Measurements from ENCODE around the gene ITPKA. TPM values are rescaled to one million over a fixed set of nuclear protein-coding genes. Genes with fewer than 3 reads are reported as not detected.
A peak's percentile ranks its signal among the peaks of the same experiment; 100 is the strongest.

The ITPKA gene
- total RNA-seq, 1 donor from 2014 or later = 0.16 TPM

DNA sequence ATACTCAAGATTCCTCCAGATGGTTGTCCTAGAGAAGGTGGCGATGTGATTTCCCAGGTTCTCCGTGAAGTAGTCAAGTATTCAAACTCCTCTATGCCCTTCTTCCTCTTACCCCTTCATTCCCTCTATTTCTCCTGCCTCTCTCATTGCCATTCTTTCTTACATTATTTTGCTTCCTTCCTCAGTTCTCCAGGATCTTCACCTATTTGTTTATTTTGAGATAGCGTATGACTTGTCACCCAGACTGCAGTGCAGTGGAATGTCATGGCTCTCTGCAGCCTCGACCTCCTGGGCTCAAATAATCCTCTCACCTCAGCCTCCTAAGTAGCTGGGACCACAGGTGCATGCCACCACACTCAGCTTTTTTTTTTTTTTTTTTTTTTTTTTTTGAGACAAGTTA is 1.8 kb upstream of the ITPKA start:
- ATAC-seq = no peak

DNA sequence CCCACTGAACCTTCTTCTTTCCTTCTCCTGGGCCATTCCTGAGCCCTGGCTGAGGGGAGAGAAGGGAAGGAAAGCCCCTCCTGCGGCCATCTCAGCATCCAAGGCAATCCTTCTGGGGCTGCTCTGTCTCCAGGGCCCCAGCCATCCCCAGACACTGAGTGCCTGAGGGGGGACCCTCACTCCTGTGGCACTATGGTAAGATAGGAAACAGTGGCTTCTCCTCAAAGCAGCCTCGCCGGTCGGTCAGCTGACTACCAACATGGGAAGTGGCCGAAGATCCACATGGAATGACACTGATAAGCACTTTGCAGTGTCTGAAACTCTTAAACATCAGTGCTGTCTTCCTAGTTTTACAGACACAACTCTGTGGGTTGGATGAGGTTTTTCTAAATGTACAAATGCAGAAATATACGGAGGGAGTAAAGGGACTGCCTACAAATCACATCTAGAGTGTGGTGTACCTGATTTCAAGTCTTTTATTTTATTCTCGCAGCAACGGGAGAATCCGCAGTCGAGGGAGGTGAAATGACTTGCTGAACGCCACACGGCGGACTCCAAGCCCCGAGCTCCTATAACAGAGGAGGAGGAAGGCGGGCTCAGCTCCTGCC is 973 bp upstream of the ITPKA start:
- ATAC-seq = no peak

DNA sequence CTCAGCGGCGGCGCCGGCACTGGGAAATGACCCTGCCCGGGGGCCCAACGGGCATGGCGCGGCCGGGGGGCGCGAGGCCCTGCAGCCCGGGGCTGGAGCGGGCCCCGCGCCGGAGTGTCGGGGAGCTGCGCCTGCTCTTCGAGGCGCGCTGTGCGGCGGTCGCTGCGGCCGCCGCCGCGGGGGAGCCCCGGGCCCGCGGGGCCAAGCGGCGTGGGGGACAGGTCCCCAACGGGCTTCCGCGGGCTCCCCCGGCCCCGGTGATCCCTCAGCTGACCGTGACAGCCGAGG is 172 bp downstream of the ITPKA start:
- no peak for ATAC-seq

DNA sequence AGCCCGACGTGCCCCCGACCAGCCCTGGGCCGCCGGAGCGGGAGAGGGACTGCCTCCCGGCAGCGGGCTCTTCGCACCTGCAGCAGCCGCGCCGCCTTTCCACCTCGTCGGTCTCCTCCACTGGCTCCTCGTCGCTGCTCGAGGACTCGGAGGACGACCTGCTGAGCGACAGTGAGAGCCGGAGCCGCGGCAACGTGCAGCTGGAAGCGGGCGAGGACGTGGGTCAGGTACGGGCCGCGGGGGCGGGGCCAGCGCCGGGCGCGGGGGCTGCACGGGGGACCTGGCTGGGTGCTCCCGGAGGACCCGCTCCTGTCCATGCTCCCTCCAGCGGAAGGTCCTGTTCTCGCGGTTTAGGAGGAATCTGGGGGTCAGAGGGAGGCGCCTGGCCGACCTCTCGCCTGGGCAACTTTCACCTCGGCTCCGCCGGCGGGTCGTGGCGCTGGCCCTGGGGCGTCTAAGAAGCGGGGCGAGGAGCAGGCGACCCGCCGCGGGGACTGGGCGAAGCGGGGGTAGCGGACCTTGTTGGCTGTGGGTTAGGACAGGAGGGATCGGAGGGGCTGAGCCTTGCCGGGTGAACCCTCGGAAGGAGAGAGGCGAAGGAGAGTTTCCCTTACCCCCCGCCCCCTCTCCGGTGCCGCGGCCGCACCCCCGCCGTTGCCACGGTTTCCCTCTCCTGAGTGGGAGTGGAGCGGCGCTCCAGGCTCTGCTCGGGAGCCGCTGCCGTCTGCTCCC is 682 bp downstream of the ITPKA start:
- peak; percentile 10 for ATAC-seq

DNA sequence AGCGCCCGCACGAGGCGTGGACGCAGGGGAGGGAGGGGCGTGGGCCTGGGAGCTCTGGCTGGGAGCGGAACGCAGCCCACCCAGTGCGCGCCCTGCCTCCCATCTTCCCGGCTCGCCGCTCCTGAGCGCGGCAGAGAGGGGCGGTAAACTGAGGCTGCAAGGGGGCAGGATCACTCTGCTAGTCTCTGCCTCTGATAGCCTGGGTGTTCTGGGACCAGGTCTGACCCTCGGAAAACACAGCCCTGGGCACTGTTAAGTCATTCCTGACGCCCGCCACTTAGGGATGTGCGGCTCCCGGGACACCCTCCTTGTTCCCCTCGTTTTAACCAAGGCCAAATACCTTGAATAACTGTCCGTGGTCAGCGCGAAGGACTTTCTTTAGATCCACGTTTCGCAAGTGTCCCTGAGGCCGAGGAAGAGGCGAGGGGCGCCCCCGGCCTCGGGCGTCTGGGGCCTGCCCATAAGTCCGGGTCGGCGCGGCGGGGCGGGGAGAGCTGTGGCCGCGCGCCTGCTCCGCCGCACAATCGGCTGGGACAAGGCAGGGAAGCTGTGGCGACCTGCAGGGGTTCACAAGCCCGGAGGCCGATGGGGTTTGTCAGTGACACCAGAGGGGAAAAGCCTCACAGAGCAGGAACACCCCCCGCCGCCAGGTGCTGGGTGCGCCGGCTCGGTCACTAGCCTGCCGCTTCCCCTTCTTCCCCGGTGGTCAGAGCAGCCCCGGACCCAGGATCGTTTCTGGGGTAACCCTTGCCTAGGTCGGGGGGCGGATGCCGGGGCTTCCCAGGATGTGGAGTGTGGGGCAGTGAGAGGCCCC is 1.5 kb downstream of the ITPKA start:
- ATAC-seq = peak; percentile 2

DNA sequence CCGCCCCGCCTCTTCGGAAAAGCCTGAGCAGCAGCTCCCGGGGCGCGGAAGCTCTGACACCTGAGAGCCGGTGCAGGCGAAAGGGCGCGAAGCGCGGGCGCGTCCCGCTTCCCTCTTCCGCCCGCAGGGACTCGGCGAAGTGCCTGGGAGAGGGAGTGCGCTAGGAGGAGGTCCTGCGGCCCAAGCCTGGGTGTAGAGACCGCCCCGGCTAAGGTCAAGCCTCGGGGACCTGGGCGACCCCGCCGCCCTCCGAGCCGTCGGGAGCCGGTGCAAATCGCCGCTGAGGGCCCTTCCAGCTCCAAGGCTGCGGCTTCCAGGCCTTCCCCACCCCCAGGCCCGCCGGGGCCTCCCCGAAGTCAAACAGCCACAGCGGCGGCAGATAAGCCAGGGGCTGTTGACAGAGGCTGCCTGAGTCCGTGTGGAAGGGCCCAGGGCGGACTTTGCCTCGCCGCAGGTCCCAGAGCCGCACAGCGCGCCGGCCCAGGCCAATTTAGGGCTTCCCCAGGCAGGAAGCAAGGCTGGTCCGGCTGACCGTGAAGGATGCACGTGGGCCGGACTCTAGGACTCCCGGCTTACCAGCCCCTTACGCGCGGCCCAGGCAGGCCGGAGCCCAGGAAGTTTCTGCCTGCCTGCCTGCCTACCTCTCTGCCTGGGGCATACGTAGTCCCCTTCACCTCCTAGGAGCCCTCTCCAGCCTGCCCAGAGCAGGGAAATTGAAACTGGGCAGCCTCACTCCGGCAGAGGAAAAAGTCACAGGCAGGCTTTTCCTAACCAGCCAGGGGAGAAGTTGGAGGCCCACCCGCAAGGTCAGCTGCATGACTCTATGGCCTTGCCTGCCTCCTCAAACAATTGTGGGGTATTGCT is 2.3 kb downstream of the ITPKA start:
- ATAC-seq = no peak

DNA sequence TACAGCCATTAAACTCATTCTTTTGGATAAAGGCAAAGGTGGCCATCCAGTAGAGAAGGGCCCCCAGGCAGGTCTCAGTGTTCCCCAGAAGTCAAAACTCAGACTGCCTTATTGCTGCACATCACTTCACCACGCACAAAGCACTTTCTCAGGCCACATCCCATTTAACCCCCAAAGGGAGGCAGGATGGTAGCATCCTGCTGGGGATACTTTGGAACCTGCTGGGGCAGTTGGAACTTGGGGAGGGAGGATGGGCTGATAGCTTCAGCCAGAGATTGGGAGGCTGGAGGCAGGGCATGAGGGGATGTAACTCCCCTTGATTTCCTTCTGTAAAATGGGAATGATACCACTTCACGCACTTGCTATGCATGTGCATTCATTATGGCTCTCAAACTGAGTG is 5.0 kb downstream of the ITPKA start:
- no peak for ATAC-seq

DNA sequence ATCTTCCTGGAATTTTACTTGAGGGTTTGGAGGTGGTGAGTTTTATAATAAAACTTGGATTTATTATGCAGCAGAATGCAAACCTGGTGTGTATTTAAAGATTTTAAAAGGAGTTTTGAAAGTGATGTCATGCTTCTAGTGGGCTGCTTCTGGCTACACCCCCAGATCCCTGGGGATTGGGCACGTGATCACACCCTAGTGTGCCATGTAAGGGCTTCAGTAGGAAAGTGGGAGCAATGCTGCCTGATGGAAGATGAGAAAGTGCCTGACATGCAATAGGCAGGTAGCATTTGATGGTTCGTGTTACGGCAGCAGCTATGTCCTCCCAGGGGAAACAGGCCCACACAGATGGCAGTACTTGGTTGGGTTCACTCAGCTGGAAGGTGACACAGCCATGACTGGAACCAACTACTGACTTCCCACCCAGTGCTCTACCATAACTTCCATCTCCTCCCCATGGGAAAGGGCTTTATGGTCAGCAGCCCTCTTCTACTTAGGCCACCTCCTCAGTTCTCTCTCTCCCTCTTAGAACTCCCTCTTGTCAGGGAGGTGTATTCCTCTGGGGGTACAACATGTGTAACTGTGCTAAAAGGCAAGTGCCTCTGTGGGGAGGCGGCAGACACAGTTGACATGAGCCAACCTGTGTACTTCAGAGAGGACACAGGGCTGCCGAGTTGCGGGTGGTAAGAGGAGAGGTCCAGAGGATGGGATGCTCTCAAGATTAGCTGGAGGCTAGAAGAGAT is 5.6 kb downstream of the ITPKA start:
- ATAC-seq = no peak

DNA sequence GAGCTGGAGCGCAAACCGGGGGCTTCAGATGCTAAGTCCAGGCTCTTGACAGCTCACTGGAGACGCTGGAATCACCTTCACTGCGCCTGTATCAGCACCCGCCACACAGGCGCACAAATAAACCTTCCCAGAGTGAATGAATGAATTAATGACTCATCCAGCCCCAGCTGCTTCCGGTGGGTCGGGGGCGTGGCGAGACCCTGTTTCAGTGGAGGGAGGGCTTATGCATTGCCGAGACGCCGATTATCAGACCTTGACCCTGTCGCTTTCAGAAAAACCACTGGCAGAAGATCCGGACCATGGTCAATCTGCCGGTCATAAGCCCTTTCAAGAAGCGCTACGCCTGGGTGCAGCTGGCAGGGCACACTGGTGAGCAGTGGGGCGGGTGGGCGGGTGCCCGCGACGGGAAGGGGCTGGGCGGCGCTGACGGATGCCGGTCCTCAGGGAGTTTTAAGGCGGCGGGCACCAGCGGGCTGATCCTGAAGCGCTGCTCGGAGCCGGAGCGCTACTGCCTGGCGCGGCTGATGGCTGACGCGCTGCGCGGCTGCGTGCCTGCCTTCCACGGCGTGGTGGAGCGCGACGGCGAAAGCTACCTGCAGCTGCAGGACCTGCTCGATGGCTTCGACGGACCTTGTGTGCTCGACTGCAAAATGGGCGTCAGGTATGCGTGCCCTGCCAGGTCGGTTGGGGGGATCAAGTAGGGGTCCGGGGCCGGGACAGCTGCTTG is 7.7 kb downstream of the ITPKA start:
- peak; percentile 58 for ATAC-seq

DNA sequence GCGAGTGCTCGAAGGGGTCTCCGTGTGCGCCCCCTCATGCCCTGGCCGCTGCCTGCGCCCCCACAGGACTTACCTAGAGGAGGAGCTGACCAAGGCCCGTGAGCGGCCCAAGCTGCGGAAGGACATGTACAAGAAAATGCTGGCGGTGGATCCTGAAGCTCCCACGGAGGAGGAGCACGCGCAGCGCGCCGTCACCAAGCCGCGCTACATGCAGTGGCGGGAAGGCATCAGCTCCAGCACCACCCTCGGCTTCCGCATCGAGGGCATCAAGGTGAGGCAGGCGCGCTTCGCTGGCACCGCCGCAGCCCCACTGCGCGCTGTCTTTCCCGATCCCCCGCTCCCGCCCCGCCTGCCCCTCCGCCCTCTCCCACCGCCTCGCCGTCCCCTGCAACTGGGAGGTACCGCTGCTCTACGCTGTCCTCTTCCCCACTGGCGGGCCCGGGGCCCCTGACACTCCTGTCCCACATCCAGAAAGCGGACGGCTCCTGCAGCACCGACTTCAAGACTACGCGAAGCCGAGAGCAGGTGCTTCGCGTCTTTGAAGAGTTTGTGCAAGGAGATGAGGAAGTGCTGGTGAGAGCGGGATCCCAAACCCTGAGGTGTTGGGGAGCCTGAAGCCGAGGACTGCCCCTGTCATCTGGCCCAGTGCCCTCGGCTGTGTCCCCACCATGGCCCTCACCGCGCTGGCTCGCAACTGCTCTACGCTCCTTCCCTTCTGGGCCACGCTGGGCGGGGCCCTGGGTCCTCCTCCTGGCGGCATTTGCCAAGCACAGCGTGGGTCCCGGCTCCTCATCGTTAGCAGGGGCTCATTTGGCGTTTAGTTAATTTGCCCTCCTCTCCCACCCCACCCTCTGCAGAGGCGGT is 8.5 kb downstream of the ITPKA start:
- peak; percentile 30 for ATAC-seq

DNA sequence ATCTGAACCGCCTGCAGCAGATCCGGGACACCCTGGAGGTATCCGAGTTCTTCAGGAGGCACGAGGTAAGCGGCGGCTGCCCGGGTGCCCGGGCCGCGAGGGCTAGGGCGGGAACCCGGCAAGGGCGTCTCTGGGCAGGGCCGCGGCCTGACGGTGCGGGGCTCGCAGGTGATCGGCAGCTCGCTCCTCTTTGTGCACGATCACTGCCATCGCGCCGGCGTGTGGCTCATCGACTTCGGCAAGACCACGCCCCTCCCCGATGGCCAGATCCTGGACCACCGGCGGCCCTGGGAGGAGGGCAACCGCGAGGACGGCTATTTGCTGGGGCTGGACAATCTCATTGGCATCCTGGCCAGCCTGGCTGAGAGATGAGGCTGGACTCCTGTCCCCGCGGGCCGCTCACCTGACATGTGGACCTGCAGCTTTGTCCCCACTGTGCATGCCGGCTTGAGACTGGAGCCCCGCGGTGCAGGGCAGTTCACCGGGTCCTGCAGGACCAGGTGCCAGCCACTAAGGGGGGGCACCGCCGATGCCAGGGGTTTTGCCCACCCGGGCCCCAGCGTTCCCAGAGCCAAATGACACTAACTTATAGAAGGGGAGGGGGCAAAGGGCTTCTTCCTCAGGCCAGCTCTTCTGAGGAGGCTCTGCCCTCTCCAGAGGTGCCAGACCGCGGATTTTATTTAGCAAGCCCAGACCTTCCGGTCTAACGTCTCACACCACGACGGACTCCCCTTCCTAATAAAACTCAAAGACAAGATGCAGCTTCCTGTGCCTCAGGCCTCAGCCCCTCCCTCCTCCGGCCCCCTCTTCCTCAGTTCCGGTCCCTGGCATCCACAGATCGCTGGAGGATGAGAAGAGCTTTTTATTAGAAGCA is 9.4 kb downstream of the ITPKA start:
- peak; percentile 28 for ATAC-seq

DNA sequence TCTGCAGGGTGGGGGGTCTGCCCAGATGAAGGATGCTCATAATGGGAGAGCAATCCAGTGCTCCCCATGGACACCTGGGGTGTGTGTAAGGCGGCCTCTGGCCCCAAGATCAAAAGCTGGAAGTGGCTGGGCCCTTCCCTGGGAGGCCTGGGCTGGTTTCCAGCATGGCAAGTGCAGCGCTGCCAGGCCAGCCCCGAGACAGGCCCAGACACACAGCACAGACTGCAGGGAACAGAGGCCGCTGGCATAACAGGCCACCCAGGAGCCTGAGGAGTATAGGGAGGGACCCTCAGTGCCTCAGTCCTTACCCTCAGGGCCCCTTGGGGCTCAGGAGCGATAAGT is 10.0 kb downstream of the ITPKA start:
- ATAC-seq = peak; percentile 51

DNA sequence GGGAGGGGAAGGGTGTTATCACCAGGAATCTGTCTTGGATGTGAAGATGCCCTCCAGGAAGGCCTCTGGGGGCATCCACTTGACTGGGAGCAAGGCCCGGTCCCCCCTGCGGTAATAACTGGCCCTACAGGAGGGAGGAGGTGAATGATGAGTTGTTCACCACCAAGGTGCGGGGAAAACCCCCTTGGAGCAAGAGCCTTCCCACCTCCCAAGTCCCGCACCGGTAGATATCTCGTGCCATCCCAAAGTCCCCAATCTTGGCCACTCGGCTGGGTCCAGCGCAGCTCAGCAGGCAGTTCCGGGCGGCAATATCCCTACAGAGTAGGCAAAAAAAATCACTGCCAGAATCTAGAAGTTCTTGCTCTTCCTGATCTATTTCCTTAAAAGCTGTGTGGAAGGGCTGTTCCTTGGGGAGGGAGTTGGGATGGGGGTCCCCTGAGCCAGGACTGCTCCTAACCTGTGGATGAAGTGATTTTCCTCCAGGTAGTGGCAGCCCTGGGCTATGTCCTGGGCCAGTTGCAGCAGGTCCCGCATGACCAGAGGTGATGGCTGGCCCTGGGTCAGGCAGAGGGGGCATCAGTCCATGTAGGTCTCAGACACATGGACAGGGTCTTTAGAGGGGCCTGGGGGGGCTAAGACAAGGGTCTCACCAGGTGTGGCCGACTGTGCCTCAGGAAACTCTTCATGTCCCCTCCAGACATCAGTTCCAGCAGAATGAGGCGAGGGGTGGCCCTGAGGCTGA is 11.2 kb downstream of the ITPKA start:
- no peak for ATAC-seq

DNA sequence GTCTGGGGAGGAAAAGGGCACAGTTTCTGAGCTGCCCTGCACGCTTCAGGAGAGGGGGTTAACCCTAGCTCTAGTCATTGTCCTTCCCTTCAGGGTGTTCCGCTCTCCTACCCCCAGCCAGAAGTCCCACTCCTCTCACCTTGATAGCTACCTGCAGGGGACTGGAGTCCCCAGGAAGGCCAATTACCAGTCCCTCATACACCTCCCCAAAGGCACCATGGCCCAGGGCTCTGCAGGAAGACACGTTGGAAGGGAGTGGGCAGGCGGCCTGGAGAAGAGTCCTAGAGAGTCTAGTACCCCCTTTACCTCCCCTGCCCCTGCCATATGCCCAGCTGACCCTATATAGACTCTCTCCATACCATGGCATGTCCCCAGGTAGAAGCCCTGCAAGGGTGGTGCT is 12.1 kb downstream of the ITPKA start:
- no peak for ATAC-seq

DNA sequence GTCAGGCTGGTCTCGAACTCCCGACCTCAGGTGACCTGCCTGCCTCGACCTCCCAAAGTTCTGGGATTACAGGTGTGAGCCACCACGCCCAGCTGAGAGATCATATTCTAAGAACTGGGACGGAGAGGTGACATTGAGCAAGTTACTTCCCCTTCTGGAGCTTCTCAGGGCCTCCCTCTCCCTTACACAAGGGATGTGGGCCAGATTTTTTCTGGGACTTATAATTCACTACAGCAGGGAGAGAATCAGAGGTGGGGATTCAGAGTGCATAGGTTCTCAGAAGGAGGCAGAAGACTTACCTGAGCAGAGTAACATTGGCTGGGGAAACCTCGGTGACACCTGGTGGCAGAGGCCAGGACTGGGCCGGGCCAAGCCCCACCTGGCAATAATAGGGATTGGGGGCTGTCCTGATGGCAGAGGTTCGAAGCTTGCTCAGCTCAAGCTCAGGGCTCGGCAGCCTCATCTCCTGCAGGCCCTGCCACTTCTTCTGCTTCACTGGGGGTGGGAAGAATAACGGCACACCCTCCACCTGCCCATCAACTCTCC is 13.2 kb downstream of the ITPKA start:
- no peak for ATAC-seq

DNA sequence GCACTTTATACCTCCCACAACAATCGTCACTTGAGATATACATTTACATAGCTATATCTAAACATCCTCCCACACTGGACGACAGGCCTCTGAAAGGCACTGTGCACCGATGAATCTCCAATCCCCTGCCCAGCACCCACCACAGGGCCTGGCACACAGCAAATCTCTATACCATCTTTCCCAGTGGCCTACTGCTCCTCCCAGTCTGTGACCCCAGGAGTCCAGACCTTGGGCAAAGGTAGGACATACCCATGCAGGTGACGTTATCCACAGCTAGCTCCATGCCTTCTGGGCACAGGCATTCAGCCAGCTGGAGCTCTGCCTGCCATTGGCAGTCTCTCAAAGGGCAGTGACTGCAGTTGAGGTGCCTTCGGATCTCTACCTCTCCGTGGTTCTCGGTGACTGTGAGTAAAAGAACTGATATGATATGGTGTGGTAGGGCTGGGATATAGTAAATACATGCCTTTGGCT is 14.2 kb downstream of the ITPKA start:
- ATAC-seq = peak; percentile 43

DNA sequence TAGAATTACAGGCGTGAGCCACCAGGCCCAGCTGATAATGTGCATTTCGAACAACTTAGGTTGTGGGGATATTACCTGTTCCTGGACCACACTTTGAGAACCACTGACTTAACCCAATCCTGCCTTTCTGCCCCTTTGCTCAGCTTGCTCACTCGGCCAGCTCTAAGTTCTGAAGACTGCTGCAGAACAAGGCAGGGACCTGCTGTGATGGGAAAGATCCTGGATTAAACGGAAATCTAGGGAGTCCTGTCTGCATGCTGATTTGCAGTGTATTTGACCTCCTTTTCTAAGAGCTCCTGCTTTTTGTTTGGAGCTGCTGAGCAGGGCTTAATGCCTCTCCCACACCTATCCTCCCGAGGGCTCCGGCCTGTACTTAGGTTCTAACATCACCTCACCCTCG is 17.1 kb downstream of the ITPKA start:
- ATAC-seq = no peak

DNA sequence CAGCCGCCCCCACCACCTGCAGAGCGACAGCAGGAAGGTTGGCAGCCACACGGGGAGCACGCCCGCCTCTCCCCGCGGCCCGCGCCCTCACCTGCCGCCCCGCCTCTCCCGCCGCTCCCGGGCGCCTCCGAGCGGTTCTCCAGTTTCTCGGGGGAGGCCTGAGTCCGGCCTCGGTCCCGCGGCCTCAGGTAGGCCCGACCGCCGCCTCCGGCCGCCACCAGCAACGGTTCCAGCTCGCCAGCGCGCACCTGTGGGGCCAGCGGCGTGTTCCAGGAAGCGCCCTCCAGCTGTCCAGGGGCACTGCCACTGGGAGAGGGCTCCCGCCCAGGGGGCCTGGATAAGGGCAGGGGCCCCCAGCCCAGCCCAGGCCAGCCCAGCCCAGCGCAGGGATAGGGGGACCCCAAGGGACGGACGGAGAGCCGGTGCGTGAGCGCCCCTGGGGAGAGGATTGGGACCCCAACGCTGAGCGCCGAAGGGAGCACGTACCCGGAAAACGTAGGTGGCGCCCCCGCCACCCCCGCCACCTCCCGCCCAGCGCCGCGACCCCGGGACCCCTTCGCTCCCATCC is 17.7 kb downstream of the ITPKA start:
- peak; percentile 24 for ATAC-seq
